HG03469 (cell line): Measurements from ENCODE around the gene IVNS1ABP.
"Not testable (repeated sequence)": the region's sequence is repeated elsewhere in the genome, so short reads cannot be mapped to it uniquely, and the experiment has no call there.

Experiments
- ATAC-seq: cut with Tn5 transposase; IDR thresholded peaks from one replicate; pipeline ENCODE4 v1.9.1; 2021; ENCODE audit warnings: mild to moderate bottlenecking, moderate library complexity, moderate number of reproducible peaks; ENCODE audit not compliant: unreplicated experiment

IVNS1ABP gene

DNA sequence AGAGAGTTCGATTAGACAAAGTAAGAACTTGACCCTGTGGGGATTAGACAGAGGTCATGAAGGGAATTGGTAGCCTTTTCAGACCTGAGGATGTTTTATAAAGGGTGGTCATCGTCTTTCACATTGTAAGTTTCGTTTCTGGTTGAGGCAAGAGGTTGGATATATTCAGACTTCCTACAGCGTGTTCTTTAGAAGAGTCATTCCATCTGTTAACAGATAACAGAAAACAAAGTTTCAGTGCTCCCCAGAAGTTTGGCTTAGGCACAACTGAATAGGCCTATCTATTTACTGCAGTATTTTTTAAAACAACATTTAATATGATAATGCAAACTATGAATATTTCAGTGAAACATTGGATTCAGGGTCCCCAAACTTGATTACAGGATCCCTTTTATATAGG lies 17.1 kb upstream of the IVNS1ABP start:
- no peak for ATAC-seq

GRCh38 chr1:185328255-185328654 lies 11.2 kb upstream of the IVNS1ABP start:
- no peak for ATAC-seq

DNA sequence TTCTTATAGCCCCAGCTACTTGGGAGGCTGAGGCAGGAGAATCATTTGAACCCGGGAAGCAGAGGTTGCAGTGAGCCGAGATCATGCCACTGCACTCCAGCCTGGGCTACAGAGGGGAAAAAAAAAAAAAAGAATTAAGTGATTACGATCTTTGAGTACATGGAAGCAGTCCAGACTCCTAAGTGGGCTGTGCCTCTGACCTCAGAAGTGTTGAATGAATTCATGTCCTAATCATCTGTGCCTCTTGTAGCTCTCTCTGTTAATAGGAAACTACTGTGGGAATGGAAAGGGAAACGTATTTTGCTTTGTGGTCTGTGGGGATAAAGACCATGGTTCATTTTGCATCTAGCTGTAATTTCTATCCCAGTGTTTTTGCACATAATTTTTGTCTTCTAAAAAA lies 8.4 kb upstream of the IVNS1ABP start:
- no peak for ATAC-seq

DNA sequence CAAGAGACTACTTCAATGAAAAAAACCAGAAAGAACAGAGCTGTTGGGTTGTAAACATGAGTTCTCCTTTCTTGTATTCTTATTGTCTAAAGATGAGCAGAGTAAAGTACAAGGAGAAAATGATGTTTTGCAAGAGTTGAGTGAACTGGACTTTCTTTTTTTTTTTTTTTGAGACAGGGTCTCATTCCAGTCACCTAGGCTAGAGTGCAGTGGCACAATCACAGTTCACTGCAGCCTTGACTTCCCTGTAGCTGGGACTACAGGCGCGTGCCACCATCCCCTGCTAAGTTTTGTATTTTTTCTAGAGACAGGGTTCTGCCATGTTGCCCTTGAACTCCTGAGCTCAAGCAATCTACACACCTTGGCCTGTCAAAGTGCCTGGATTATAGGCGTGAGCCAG lies 7.1 kb upstream of the IVNS1ABP start:
- no peak for ATAC-seq

DNA sequence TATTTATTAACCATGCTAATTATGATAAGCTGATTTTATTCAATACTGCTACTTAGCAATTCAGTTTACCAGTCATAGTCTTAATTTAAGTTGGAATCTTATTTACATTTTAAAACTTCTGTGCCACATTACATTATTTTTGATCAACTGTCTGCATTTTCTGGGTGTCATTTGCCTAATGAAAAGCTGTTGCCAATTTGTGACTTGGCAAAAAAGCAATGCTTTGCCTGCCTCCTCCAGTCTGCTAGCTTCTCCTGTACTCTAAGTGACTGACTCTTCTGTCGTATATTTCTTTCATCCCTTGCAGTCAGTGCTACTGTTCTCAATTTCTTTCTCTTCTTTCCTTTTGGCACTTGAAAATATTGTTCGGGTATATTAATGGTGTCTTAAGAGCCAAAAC lies 5.6 kb upstream of the IVNS1ABP start:
- ATAC-seq: no peak

DNA sequence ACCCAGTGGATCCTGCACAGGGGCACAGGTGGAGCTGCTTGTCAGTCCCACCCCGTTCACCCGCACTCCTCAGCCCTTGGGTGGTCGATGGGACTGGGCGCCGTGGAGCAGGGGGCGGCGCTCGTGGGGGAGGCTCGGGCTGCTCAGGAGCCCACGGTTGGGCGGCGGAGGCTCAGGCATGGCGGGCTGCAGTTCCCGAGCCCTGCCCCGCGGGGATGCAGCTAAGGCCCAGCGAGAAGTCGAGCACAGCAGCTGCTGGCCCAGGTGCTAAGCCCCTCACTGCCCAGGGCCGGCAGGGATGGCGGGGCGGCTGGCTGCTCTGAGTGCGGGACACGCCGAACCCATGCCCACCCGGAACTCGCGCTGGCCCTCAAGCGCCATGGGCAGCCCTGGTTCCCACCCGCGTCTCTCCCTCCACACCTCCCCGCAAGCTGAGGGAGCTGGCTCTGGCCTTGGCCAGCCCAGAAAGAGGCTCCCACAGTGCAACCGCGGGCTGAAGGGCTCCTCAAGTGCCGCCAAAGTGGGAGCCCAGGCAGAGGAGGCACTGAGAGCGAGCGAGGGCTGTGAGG lies 4.7 kb upstream of the IVNS1ABP start:
- ATAC-seq: not testable (repeated sequence)

DNA sequence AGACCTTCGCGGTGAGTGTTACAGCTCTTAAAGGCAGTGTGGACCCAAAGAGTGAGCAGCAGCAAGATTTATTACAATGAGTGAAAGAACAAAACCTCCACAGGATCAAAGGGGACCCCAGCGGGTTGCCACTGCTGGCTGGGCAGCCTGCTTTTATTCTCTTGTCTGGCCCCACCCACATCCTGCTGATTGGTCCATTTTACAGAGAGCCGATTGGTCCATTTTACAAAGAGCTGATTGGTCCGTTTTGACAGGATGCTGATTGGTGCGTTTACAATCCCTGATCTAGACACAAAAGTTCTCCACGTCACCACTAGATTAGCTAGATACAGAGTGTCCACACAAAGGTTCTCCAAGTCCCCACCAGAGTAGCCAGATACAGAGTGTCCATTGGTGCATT lies 4.1 kb upstream of the IVNS1ABP start:
- ATAC-seq: not testable (repeated sequence)

DNA sequence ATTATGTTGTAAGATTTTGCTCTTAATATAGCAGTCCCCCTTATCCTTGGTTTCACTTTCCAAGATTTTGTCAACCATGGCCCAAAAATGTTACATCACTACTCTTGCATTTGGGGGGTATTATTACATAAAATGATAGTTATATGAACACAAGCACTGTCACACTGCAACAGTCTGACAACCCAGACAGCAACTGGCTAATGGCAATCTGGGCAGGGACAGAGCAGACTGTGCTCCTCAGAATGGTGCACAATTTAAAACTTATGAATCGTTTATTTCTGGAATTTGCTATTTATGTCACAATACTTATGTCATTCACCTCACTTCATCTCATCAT lies 2.1 kb upstream of the IVNS1ABP start:
- ATAC-seq: no peak

- ATAC-seq: no peak
These were observed 1.5 kb upstream of the IVNS1ABP start for GRCh38 chr1:185318431-185319138.

GRCh38 chr1:185317886-185318310 lies 855 bp upstream of the IVNS1ABP start:
- ATAC-seq: peak; percentile 37

DNA sequence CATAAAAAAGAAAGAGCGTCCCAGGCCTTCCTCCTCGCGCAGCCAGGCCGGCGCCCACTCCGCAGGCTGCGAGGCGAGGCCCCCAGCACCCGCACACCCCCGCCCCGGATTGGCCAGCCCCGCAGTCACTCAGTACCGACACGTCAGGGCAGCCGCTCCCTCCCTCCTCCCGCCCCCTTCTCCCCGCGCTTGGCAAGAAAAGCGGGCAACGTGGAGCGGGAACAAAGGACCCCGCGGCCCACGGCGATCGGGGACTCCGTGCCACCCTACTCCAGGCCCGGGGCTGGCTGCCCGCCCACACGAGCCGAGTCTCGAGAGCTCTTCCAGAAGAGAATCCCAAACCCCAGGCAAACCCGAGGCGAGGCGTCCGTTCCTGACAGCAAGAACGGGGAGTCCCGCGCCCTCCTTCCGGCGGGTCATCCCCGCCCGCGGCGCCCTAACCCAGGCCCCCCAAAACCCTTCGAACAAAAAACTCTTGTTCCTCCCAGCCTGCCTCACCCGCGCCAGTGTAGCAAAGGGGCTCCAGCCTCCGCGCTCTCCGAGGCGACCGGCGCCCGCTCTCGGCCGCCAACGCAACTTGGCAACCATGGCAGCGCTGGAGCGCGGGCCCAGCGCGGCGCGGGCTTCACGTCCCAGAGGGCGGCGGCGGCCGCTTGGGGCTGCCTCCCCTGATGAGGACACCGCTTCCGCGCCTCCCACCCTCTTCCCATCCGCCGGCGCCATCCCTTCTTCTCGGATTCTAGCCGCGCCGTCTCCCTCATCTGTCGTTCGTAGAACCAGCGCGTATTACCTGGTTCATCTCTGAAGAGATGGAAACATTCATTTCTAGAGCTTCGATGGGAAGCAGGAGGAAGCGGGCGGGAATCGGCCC lies 645 bp downstream of the IVNS1ABP start:
- ATAC-seq: peak; percentile 24

- no peak for ATAC-seq
These were observed 1.5 kb downstream of the IVNS1ABP start for GRCh38 chr1:185315445-185316071.

GRCh38 chr1:185314411-185314810 lies 2.6 kb downstream of the IVNS1ABP start:
- ATAC-seq: no peak

GRCh38 chr1:185312361-185313138 lies 4.5 kb downstream of the IVNS1ABP start:
- no peak for ATAC-seq

GRCh38 chr1:185311589-185312225 lies 5.3 kb downstream of the IVNS1ABP start:
- ATAC-seq: no peak

DNA sequence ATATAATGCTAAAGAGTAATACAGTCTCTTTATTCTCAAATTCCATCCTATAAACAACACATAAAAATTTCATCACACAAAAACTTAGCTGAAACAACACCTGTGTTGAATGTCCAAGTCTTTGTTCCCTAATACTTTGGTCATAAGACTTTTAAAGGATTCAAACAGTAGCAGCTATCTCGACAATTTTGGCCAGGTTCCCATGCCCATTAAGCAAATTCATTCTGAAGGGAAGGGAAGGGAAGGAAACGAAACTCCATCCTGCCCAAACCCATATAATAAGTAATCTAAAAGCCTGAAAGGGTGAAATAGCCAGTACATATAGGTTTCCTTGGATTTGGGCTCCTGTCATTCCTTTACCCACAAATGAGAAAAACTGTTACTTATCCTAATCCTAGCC lies 7.5 kb downstream of the IVNS1ABP start:
- no peak for ATAC-seq

- ATAC-seq: no peak
These were observed 8.9 kb downstream of the IVNS1ABP start for GRCh38 chr1:185308126-185308525.

DNA sequence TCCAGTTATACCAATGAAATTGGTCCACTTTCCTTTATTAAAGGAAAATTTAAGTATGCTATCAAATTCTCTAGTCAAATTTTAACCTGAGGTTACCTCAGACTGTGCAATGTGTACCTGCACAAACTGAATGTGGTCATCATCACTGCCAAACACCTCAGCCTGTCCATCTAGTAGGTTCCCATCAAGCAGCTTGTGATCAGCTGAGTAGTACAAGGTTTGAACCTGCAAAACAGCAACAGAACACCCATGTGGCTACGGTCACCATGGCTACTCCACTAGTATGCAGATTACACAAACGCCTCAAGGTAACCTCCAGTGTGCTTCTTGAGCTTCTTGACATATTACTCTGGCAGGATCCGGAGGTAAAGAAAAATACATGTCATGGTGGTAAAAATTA lies 11.6 kb downstream of the IVNS1ABP start:
- ATAC-seq: no peak

GRCh38 chr1:185300152-185300551 lies 16.9 kb downstream of the IVNS1ABP start:
- ATAC-seq: no peak

GRCh38 chr1:185297982-185298381 lies 19.1 kb downstream of the IVNS1ABP start:
- no peak for ATAC-seq
